MCF 10A (cell line): Measurements from ENCODE around the gene C1orf35. TPM values are rescaled to one million over a fixed set of nuclear protein-coding genes. Genes with fewer than 3 reads are reported as not detected.
A peak's percentile ranks its signal among the peaks of the same experiment; 100 is the strongest.

Source experiments
- BruUV-seq: library from RNA; stranded (reverse); fragments of 400-500 nt; replicated peaks from 2 replicates; lab custom pipeline; 2021; lab: Mats Ljungman, UMichigan
- CTCF ChIA-PET: fragments of 300-600 bp; sonication (Branson Sonifier 250); formaldehyde crosslinking; extraction: SDS; loops from one replicate; lab custom pipeline; 2021; ENCODE audit warnings: antibody characterized with exemption, inconsistent platforms; lab: Yijun Ruan, JAX
- POLR2A ChIA-PET: fragments of 300-600, 350-650 bp; sonication (Branson Sonifier 250); formaldehyde crosslinking; extraction: SDS; loops from one replicate; lab custom pipeline; 2020; ENCODE audit warnings: antibody characterized with exemption, inconsistent platforms; lab: Yijun Ruan, JAX
- DNase-seq: peaks from one replicate; pipeline ENCODE4 v3.0.0-alpha.2; 2018; ENCODE audit not compliant: unreplicated experiment
- H3K27ac Mint-ChIP-seq: one replicate; pipeline ENCODE4 v1.8.0; 2022; ENCODE audit warnings: mild to moderate bottlenecking, low read depth, mixed read lengths; ENCODE audit not compliant: unreplicated experiment
- H3K27me3 Mint-ChIP-seq: one replicate; pipeline ENCODE4 v1.8.0; 2022; ENCODE audit warnings: mixed read lengths; ENCODE audit not compliant: insufficient read depth, unreplicated experiment
- H3K36me3 Mint-ChIP-seq: one replicate; pipeline ENCODE4 v1.8.0; 2022; ENCODE audit warnings: mild to moderate bottlenecking, moderate library complexity, mixed read lengths; ENCODE audit not compliant: insufficient read depth, unreplicated experiment
- H3K4me1 Mint-ChIP-seq: one replicate; pipeline ENCODE4 v1.8.0; 2022; ENCODE audit warnings: mixed read lengths; ENCODE audit not compliant: insufficient read depth, unreplicated experiment
- H3K4me3 Mint-ChIP-seq: one replicate; pipeline ENCODE4 v1.8.0; 2022; ENCODE audit warnings: mild to moderate bottlenecking, moderate library complexity, mixed read lengths; ENCODE audit not compliant: unreplicated experiment
- H3K9me3 Mint-ChIP-seq: one replicate; pipeline ENCODE4 v1.8.0; 2022; ENCODE audit warnings: mixed read lengths; ENCODE audit not compliant: unreplicated experiment
- CTCF ChIP-seq: fragments of 200-600 bp; IDR thresholded peaks from one replicate; pipeline ENCODE4 v1.8.0; 2022; ENCODE audit warnings: antibody characterized with exemption, mild to moderate bottlenecking; ENCODE audit not compliant: unreplicated experiment
- intact Hi-C: fragments of 100-400 bp; cut with micrococcal nuclease; formaldehyde crosslinking; loops from 2 replicates; pipeline ENCODE4 v1.14.1; 2022
- total RNA-seq: library from RNA; stranded (reverse); gene quantifications from 2 replicates; pipeline ENCODE4 v1.2.3, GENCODE V29; 2022

C1orf35 gene
- total RNA-seq, 1 experiment from 2014 or later, result 49.2 TPM

- intact Hi-C loops, result no loop called here
- no peak for DNase-seq
- no TSS peak for BruUV-seq
- Mint-ChIP-seq H3K27ac (peak overlapping the region; percentile 83), H3K4me1 (peaks cover 47% of the 10 kb centered on the region), H3K27me3 (no peaks in the 10 kb centered on the region), H3K4me3 (peak overlapping the region; percentile 19), H3K9me3 (no peaks in the 10 kb centered on the region), H3K36me3 (peaks cover 33% of the 10 kb centered on the region)
- no peak for TF ChIP-seq CTCF
- CTCF ChIA-PET, result interaction anchor here (0.5 to 5.9 kb wide), 8 partner anchors 8 to 388 kb away, joined by 3 to 63 read pairs (median 4); partner anchors contain the start of genes C1orf35, GUK1 and IBA57
- POLR2A ChIA-PET, result interaction anchor here (0.5 to 8.9 kb wide), 6 partner anchors 10 to 69 kb away, joined by 3 to 137 read pairs (median 4); partner anchors contain the start of genes ARF1, GUK1 and IBA57
Measured at GRCh38 chr1:228151180-228151925, 48.2 kb upstream of the C1orf35 start.

- peak overlapping the region; percentile 44 for H3K4me3 Mint-ChIP-seq
- H3K4me1 Mint-ChIP-seq, result peaks cover 47% of the 10 kb centered on the region
- intact Hi-C loops, result no loop called here
- CTCF ChIA-PET, result interaction anchor here (0.8 to 5.9 kb wide), 6 partner anchors 8 to 152 kb away, joined by 3 to 63 read pairs (median 4); partner anchors contain the start of genes GUK1 and IBA57
- POLR2A ChIA-PET, result interaction anchor here (0.5 to 8.9 kb wide), 6 partner anchors 9 to 349 kb away, joined by 3 to 137 read pairs (median 4); partner anchors contain the start of genes ARF1, GUK1 and IBA57
- no peak for TF ChIP-seq CTCF
- H3K9me3 Mint-ChIP-seq, result no peaks in the 10 kb centered on the region
- H3K27me3 Mint-ChIP-seq, result no peaks in the 10 kb centered on the region
- peak overlapping the region; percentile 83 for H3K27ac Mint-ChIP-seq
- peak; percentile 67 for DNase-seq
- H3K36me3 Mint-ChIP-seq, result peaks cover 38% of the 10 kb centered on the region
- BruUV-seq, result no TSS peak
Measured at GRCh38 chr1:228150461-228151179, 47.5 kb upstream of the C1orf35 start.

GRCh38 chr1:228150120-228150460, 47.0 kb upstream of the C1orf35 start:
- CTCF ChIA-PET, result interaction anchor here (1.1 to 5.9 kb wide), 2 partner anchors 15 to 48 kb away, joined by 4 to 63 read pairs; partner anchors contain the start of gene IBA57
- H3K36me3 Mint-ChIP-seq, result peaks cover 38% of the 10 kb centered on the region

More at GRCh38 chr1:228150120-228150460, 47.0 kb upstream of the C1orf35 start:
- DNase-seq, result no peak
- no peak for TF ChIP-seq CTCF
- H3K4me3 Mint-ChIP-seq, result peak overlapping the region; percentile 44
- H3K9me3 Mint-ChIP-seq, result no peaks in the 10 kb centered on the region
- POLR2A ChIA-PET, result interaction anchor here (0.6 to 8.9 kb wide), 5 partner anchors 9 to 350 kb away, joined by 3 to 137 read pairs (median 4); partner anchors contain the start of genes ARF1, GUK1 and IBA57
- no peaks in the 10 kb centered on the region for H3K27me3 Mint-ChIP-seq
- H3K4me1 Mint-ChIP-seq, result peaks cover 41% of the 10 kb centered on the region
- intact Hi-C loops, result no loop called here
- no TSS peak for BruUV-seq
- peak overlapping the region; percentile 83 for H3K27ac Mint-ChIP-seq
